GM12875 (cell line): ENCODE data around the gene POTEJ.
"Not testable (repeated sequence)": the region's sequence is repeated elsewhere in the genome, so short reads cannot be mapped to it uniquely, and the experiment has no call there.

Source experiments
- H3K4me3 ChIP-seq: one replicate; pipeline ENCODE4 v1.5.1; 2011; ENCODE audit warnings: low read depth, low read length, control low read depth
- CTCF ChIP-seq: IDR thresholded peaks from 2 replicates; pipeline ENCODE4 v1.5.1; 2011; ENCODE audit warnings: low read depth, mild to moderate bottlenecking, control low read depth, inconsistent platforms, low read length, moderate library complexity, borderline replicate concordance; ENCODE audit not compliant: insufficient read depth

POTEJ gene

GRCh38 chr2:130601648-130602302 lies 9.5 kb upstream of the POTEJ start:
- H3K4me3 ChIP-seq = not testable (repeated sequence)

GRCh38 chr2:130608276-130609001 lies 2.8 kb upstream of the POTEJ start:
- not testable (repeated sequence) for H3K4me3 ChIP-seq

GRCh38 chr2:130609002-130609920 lies 2.0 kb upstream of the POTEJ start:
- not testable (repeated sequence) for H3K4me3 ChIP-seq

- H3K4me3 ChIP-seq = not testable (repeated sequence)
These were observed 754 bp upstream of the POTEJ start for GRCh38 chr2:130610486-130610885.

- not testable (repeated sequence) for H3K4me3 ChIP-seq
These were observed 17.7 kb downstream of the POTEJ start for GRCh38 chr2:130628784-130629475.

- H3K4me3 ChIP-seq = not testable (repeated sequence)
These were observed 27.7 kb downstream of the POTEJ start for GRCh38 chr2:130638973-130639372.

- H3K4me3 ChIP-seq = not testable (repeated sequence)
These were observed 30.4 kb downstream of the POTEJ start for GRCh38 chr2:130641688-130642087.

- H3K4me3 ChIP-seq = not testable (repeated sequence)
These were observed 38.0 kb downstream of the POTEJ start for GRCh38 chr2:130649285-130649684.

- H3K4me3 ChIP-seq = not testable (repeated sequence)
These were observed 53.3 kb downstream of the POTEJ start for GRCh38 chr2:130664506-130664905.

- not testable (repeated sequence) for H3K4me3 ChIP-seq
These were observed 54.4 kb downstream of the POTEJ start for GRCh38 chr2:130665596-130665995.

- H3K4me3 ChIP-seq = not testable (repeated sequence)
These were observed 56.3 kb downstream of the POTEJ start for GRCh38 chr2:130667516-130667915.

- not testable (repeated sequence) for H3K4me3 ChIP-seq
These were observed 58.9 kb downstream of the POTEJ start for GRCh38 chr2:130670026-130670745.

- not testable (repeated sequence) for H3K4me3 ChIP-seq
These were observed 81.0 kb downstream of the POTEJ start for GRCh38 chr2:130692041-130692770.

GRCh38 chr2:130693474-130693873 lies 82.2 kb downstream of the POTEJ start:
- peak; percentile 31; the same call in 1 of the 2 replicates for TF ChIP-seq CTCF

GRCh38 chr2:130703250-130703649 lies 92.0 kb downstream of the POTEJ start:
- not testable (repeated sequence) for H3K4me3 ChIP-seq

More at GRCh38 chr2:130693474-130693873, 82.2 kb downstream of the POTEJ start:
- H3K4me3 ChIP-seq = not testable (repeated sequence)
